Measurements from ENCODE around the gene ZNF776.

- no peak for TF ChIP-seq CTCF (IDR thresholded peaks at IDR 0.05 in 8 of 11, conservative IDR thresholded peaks at IDR 0.05 in 3 of 11)
- no peak for TF ChIP-seq POLR2AphosphoS5 (IDR thresholded peaks at IDR 0.05)
Observed at GRCh38 chr19:57778336-57778735, 31.7 kb downstream of the ZNF776 start.

Data from spleen (tissue), 7 donors.